ENCODE measurements around the gene OLFM3. TPM values are rescaled to one million over a fixed set of nuclear protein-coding genes. Genes with fewer than 3 reads are reported as not detected.

OLFM3 gene
- total and polyA plus RNA-seq, 2 donors (not counting 3 experiments of a cell fraction or from before 2014, with no cell fraction given): not detected

- FAIRE-seq: no peak
- Histone ChIP-seq H3K4me1 (ENCODE audit: control insufficient read depth, extremely low read depth, insufficient read depth, low read length) (no peaks in the 10 kb centered on the region), H3K9me3 (replicated peaks; ENCODE audit: control insufficient read depth, insufficient read depth, low read length) (no peaks in the 10 kb centered on the region), H3K36me3 (ENCODE audit: control insufficient read depth in 2 of 2, extremely low read depth in 1 of 2, insufficient read depth in 2 of 2, low read length in 2 of 2) (no peaks in the 10 kb centered on the region), H3K27ac (ENCODE audit: insufficient read depth, low read depth, low read length) (no peak overlapping the region), H4K20me1 (replicated peaks; ENCODE audit: control insufficient read depth, extremely low read depth, insufficient read depth, low read length) (no peaks in the 10 kb centered on the region), H2AFZ (ENCODE audit: low read depth, low read length) (no peak overlapping the region), H3K9ac (replicated peaks; ENCODE audit: extremely low read depth, insufficient read depth, low read length) (no peak overlapping the region), H3K79me2 (ENCODE audit: control insufficient read depth, insufficient read depth, low read length) (no peaks in the 10 kb centered on the region), H3K4me3 (replicated peaks in 1 of 3; ENCODE audit: insufficient read depth in 1 of 3, low read depth in 1 of 3, low read length in 3 of 3) (no peak overlapping the region), H3K4me2 (ENCODE audit: insufficient read depth, low read length) (no peak overlapping the region), H3K9me1 (replicated peaks; ENCODE audit: control insufficient read depth, extremely low read depth, insufficient read depth, low read length) (no peaks in the 10 kb centered on the region), H3K27me3 (ENCODE audit: control insufficient read depth in 2 of 2, insufficient read depth in 2 of 2, low read length in 2 of 2) (no peaks in the 10 kb centered on the region)
- dilution Hi-C loops (cut with MboI; ENCODE audit: extremely low pct_ligation_motif_present, low sequenced_read_pairs) (no loop called here), intact Hi-C loops (cut with micrococcal nuclease) (no loop called here)
- TF ChIP-seq, protein P1, sequence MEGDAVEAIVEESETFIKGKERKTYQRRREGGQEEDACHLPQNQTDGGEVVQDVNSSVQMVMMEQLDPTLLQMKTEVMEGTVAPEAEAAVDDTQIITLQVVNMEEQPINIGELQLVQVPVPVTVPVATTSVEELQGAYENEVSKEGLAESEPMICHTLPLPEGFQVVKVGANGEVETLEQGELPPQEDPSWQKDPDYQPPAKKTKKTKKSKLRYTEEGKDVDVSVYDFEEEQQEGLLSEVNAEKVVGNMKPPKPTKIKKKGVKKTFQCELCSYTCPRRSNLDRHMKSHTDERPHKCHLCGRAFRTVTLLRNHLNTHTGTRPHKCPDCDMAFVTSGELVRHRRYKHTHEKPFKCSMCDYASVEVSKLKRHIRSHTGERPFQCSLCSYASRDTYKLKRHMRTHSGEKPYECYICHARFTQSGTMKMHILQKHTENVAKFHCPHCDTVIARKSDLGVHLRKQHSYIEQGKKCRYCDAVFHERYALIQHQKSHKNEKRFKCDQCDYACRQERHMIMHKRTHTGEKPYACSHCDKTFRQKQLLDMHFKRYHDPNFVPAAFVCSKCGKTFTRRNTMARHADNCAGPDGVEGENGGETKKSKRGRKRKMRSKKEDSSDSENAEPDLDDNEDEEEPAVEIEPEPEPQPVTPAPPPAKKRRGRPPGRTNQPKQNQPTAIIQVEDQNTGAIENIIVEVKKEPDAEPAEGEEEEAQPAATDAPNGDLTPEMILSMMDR (IDR thresholded peaks at IDR 0.05; ENCODE audit: extremely low read depth in 1 of 2, insufficient read depth in 1 of 2, low read depth in 1 of 2, low read length in 2 of 2): no peak
- no peak for TF ChIP-seq MAX (IDR thresholded peaks at IDR 0.05; ENCODE audit: insufficient read depth, insufficient read length)
- no peak for TF ChIP-seq POLR2A (IDR thresholded peaks at IDR 0.05; ENCODE audit: low read depth, low read length)
- TF ChIP-seq FOS (IDR thresholded peaks at IDR 0.05; ENCODE audit: borderline replicate concordance, insufficient read depth, low read length): no peak
- no peak for TF ChIP-seq POLR2AphosphoS5 (IDR thresholded peaks at IDR 0.05; ENCODE audit: insufficient read depth, low read depth, low read length)
- TF ChIP-seq MYC (IDR thresholded peaks at IDR 0.05; ENCODE audit: low read depth, low read length): no peak
- TF ChIP-seq EZH2 (IDR thresholded peaks at IDR 0.05; ENCODE audit: borderline replicate concordance, low read depth, low read length, severe bottlenecking): no peak
- no peak for TF ChIP-seq GATA2 (IDR thresholded peaks at IDR 0.05; ENCODE audit: insufficient read depth, insufficient read length, low read depth, low read length)
- TF ChIP-seq JUN (IDR thresholded peaks at IDR 0.05; ENCODE audit: borderline replicate concordance, insufficient read depth, insufficient read length, low read depth): no peak
- CTCF ChIA-PET: no interaction called here
- no peak for DNase-seq (ENCODE audit: low read depth, low spot score)
- BruUV-seq (replicated peaks): no TSS peak
- POLR2A ChIA-PET: no interaction called here
Measured at GRCh38 chr1:101977266-101977665, 19.5 kb downstream of the OLFM3 start.

Data from endothelial cell of umbilical vein (primary cell).